HUES48 (cell line): ENCODE results near the gene CDK7.
"Not testable (repeated sequence)": the region's sequence is repeated elsewhere in the genome, so short reads cannot be mapped to it uniquely, and the experiment has no call there.

ENCODE experiments used
- H3K27ac ChIP-seq: one replicate; pipeline ENCODE4 v1.7.0; 2013; ENCODE audit warnings: low read depth, low read length, inconsistent platforms
- H3K27me3 ChIP-seq: 2 replicates; pipeline ENCODE4 v1.6.1; 2013; ENCODE audit warnings: mild to moderate bottlenecking, low read length; ENCODE audit not compliant: control insufficient read depth, insufficient read depth
- H3K36me3 ChIP-seq: 2 replicates; pipeline ENCODE4 v1.6.1; 2013; ENCODE audit warnings: low read length; ENCODE audit not compliant: control insufficient read depth, insufficient read depth
- H3K4me1 ChIP-seq: 2 replicates; pipeline ENCODE4 v1.6.1; 2013; ENCODE audit warnings: mild to moderate bottlenecking, low read length; ENCODE audit not compliant: control insufficient read depth, insufficient read depth
- H3K4me3 ChIP-seq: 2 replicates; pipeline ENCODE4 v1.5.1; 2013; ENCODE audit warnings: mild to moderate bottlenecking, low read depth, low read length
- H3K9ac ChIP-seq: 2 replicates; pipeline ENCODE4 v1.6.1; 2013; ENCODE audit warnings: mild to moderate bottlenecking, low read depth, low read length, moderate library complexity
- H3K9me3 ChIP-seq: 2 replicates; pipeline ENCODE4 v1.6.1; 2013; ENCODE audit warnings: low read length; ENCODE audit not compliant: control insufficient read depth, insufficient read depth

The CDK7 gene

GRCh38 chr5:69217151-69217511, 17.6 kb upstream of the CDK7 start:
- H3K9me3 ChIP-seq: no peaks in the 10 kb centered on the region; the same call in 1 of the 2 replicates
- H3K27ac ChIP-seq: peak overlapping the region; percentile 97
- H3K4me1 ChIP-seq: 0 out of 2 replicates have a peak, but pooled peaks cover 5% of the 10 kb centered on the region
- H3K4me3 ChIP-seq: peak overlapping the region; percentile 99
- H3K27me3 ChIP-seq: no peaks in the 10 kb centered on the region
- H3K9ac ChIP-seq: peak overlapping the region; percentile 39
- peaks cover 4% of the 10 kb centered on the region for H3K36me3 ChIP-seq

GRCh38 chr5:69217548-69218526, 16.8 kb upstream of the CDK7 start:
- Histone ChIP-seq H3K4me1 (0 out of 2 replicates have a peak, but pooled peaks cover 5% of the 10 kb centered on the region), H3K36me3 (peaks cover 1% of the 10 kb centered on the region), H3K4me3 (peak overlapping the region; percentile 99), H3K27me3 (no peaks in the 10 kb centered on the region), H3K9me3 (no peaks in the 10 kb centered on the region; the same call in 1 of the 2 replicates), H3K9ac (peak overlapping the region; percentile 95), H3K27ac (peak overlapping the region; percentile 97)

- H3K36me3 ChIP-seq: no peaks in the 10 kb centered on the region; the same call in 1 of the 2 replicates
- H3K9me3 ChIP-seq: no peaks in the 10 kb centered on the region; the same call in 1 of the 2 replicates
- H3K4me1 ChIP-seq: 0 out of 2 replicates have a peak, but pooled peaks cover 5% of the 10 kb centered on the region
- H3K9ac ChIP-seq: no peak overlapping the region
- no peak overlapping the region for H3K27ac ChIP-seq
- H3K27me3 ChIP-seq: no peaks in the 10 kb centered on the region
- no peak overlapping the region for H3K4me3 ChIP-seq
These were observed 14.7 kb upstream of the CDK7 start for GRCh38 chr5:69219939-69220338.

- not testable (repeated sequence) for H3K4me3 ChIP-seq, H3K27ac ChIP-seq, H3K27me3 ChIP-seq, H3K4me1 ChIP-seq, H3K36me3 ChIP-seq, H3K9ac ChIP-seq, H3K9me3 ChIP-seq
These were observed 14.3 kb upstream of the CDK7 start for GRCh38 chr5:69220371-69220770.

GRCh38 chr5:69220833-69221232, 13.9 kb upstream of the CDK7 start:
- not testable (repeated sequence) for H3K4me3 ChIP-seq, H3K9me3 ChIP-seq, H3K27me3 ChIP-seq, H3K4me1 ChIP-seq, H3K9ac ChIP-seq, H3K27ac ChIP-seq, H3K36me3 ChIP-seq

GRCh38 chr5:69224520-69224919, 10.2 kb upstream of the CDK7 start:
- no peaks in the 10 kb centered on the region for H3K27me3 ChIP-seq
- no peaks in the 10 kb centered on the region; the same call in 1 of the 2 replicates for H3K9me3 ChIP-seq
- H3K4me1 ChIP-seq: no peaks in the 10 kb centered on the region
- H3K4me3 ChIP-seq: no peak overlapping the region
- H3K9ac ChIP-seq: no peak overlapping the region
- peaks cover 28% of the 10 kb centered on the region for H3K36me3 ChIP-seq
- no peak overlapping the region for H3K27ac ChIP-seq

- peaks cover 37% of the 10 kb centered on the region for H3K36me3 ChIP-seq
- no peaks in the 10 kb centered on the region for H3K4me1 ChIP-seq
- no peak overlapping the region for H3K27ac ChIP-seq
- no peaks in the 10 kb centered on the region for H3K27me3 ChIP-seq
- H3K4me3 ChIP-seq: no peak overlapping the region
- no peaks in the 10 kb centered on the region for H3K9me3 ChIP-seq
- H3K9ac ChIP-seq: no peak overlapping the region
These were observed 8.8 kb upstream of the CDK7 start for GRCh38 chr5:69225860-69226259.

GRCh38 chr5:69230181-69230580, 4.5 kb upstream of the CDK7 start:
- Histone ChIP-seq H3K27ac (no peak overlapping the region), H3K9ac (no peak overlapping the region), H3K9me3 (no peaks in the 10 kb centered on the region), H3K4me1 (0 out of 2 replicates have a peak, but pooled peaks cover 3% of the 10 kb centered on the region), H3K27me3 (no peaks in the 10 kb centered on the region), H3K4me3 (no peak overlapping the region), H3K36me3 (peaks cover 37% of the 10 kb centered on the region)

GRCh38 chr5:69231281-69231680, 3.4 kb upstream of the CDK7 start:
- Histone ChIP-seq H3K9me3 (no peaks in the 10 kb centered on the region), H3K9ac (no peak overlapping the region), H3K36me3 (peaks cover 33% of the 10 kb centered on the region)

GRCh38 chr5:69231851-69232250, 2.8 kb upstream of the CDK7 start:
- no peaks in the 10 kb centered on the region for H3K9me3 ChIP-seq
- peaks cover 32% of the 10 kb centered on the region for H3K36me3 ChIP-seq
- no peaks in the 10 kb centered on the region for H3K27me3 ChIP-seq
- 0 out of 2 replicates have a peak, but pooled peaks cover 3% of the 10 kb centered on the region for H3K4me1 ChIP-seq
- no peak overlapping the region for H3K4me3 ChIP-seq
- H3K9ac ChIP-seq: no peak overlapping the region
- H3K27ac ChIP-seq: no peak overlapping the region

More at GRCh38 chr5:69231281-69231680, 3.4 kb upstream of the CDK7 start:
- H3K4me3 ChIP-seq: no peak overlapping the region
- H3K4me1 ChIP-seq: 0 out of 2 replicates have a peak, but pooled peaks cover 3% of the 10 kb centered on the region
- no peaks in the 10 kb centered on the region for H3K27me3 ChIP-seq
- no peak overlapping the region for H3K27ac ChIP-seq

- not testable (repeated sequence) for H3K9me3 ChIP-seq, H3K27me3 ChIP-seq, H3K9ac ChIP-seq, H3K4me3 ChIP-seq, H3K4me1 ChIP-seq, H3K27ac ChIP-seq
- peaks cover 40% of the 10 kb centered on the region for H3K36me3 ChIP-seq
These were observed 2.0 kb downstream of the CDK7 start for GRCh38 chr5:69236733-69237132.
